DOHH2 (cell line): ENCODE results near the gene STON2.

ENCODE experiments used
- H3F3A ChIP-seq: fragments of 200-600 bp; sonication (generic), shearing (Covaris generic); 2 replicates; pipeline ENCODE4 v1.6.0; 2016; ENCODE audit warnings: antibody characterized with exemption, mild to moderate bottlenecking; ENCODE audit not compliant: control insufficient read depth, insufficient read depth
- H3K27ac ChIP-seq: fragments of 200-600 bp; sonication (generic); 2 replicates; pipeline ENCODE4 v1.5.1; 2014; ENCODE audit warnings: low read depth, mild to moderate bottlenecking, low read length, moderate library complexity
- H3K27me3 ChIP-seq: fragments of 200-600 bp; sonication (generic); 2 replicates; pipeline ENCODE4 v1.6.1; 2014; ENCODE audit warnings: mild to moderate bottlenecking, low read length, mixed read lengths; ENCODE audit not compliant: control insufficient read depth
- H3K36me3 ChIP-seq: fragments of 200-600 bp; sonication (generic); 2 replicates; pipeline ENCODE4 v1.6.1; 2014; ENCODE audit warnings: mild to moderate bottlenecking, low read length, moderate library complexity, mixed read lengths; ENCODE audit not compliant: control insufficient read depth
- H3K4me1 ChIP-seq: fragments of 200-600 bp; sonication (generic); 2 replicates; pipeline ENCODE4 v1.6.1; 2014; ENCODE audit warnings: mild to moderate bottlenecking, low read length, mixed read lengths; ENCODE audit not compliant: control insufficient read depth
- H3K4me2 ChIP-seq: fragments of 200-600 bp; sonication (generic); 2 replicates; pipeline ENCODE4 v1.6.0; 2014; ENCODE audit warnings: mild to moderate bottlenecking, low read length, moderate library complexity
- H3K4me3 ChIP-seq: fragments of 200-600 bp; sonication (generic); 2 replicates; pipeline ENCODE4 v1.5.1; 2014; ENCODE audit warnings: mild to moderate bottlenecking, low read length, mixed read lengths
- H3K79me2 ChIP-seq: fragments of 200-600 bp; sonication (generic); 2 replicates; pipeline ENCODE4 v1.6.1; 2014; ENCODE audit warnings: mild to moderate bottlenecking, low read length, mixed read lengths; ENCODE audit not compliant: control insufficient read depth
- H3K9me2 ChIP-seq: fragments of 200-600 bp; sonication (generic); replicated peaks from 2 replicates; pipeline ENCODE4 v1.6.1; 2014; ENCODE audit warnings: mild to moderate bottlenecking, low read length, mixed read lengths; ENCODE audit not compliant: control insufficient read depth
- H3K9me3 ChIP-seq: fragments of 200-600 bp; sonication (generic); 2 replicates; pipeline ENCODE4 v1.6.1; 2014; ENCODE audit warnings: antibody characterized with exemption, low read length, mixed read lengths; ENCODE audit not compliant: control insufficient read depth, insufficient read depth
- H4K20me1 ChIP-seq: fragments of 200-600 bp; sonication (generic); 2 replicates; pipeline ENCODE4 v1.6.0; 2014; ENCODE audit warnings: low read depth, mild to moderate bottlenecking, antibody characterized with exemption, low read length, moderate library complexity; ENCODE audit not compliant: control insufficient read depth, insufficient read depth
- CTCF ChIP-seq: fragments of 200-600 bp; sonication (generic); IDR thresholded peaks from one replicate; pipeline ENCODE4 v1.5.1; 2014; ENCODE audit warnings: antibody characterized with exemption, mild to moderate bottlenecking, low read depth, low read length; ENCODE audit not compliant: poor library complexity, severe bottlenecking
- EZH2phosphoT487 ChIP-seq: fragments of 200-600 bp; sonication (generic); IDR thresholded peaks from 2 replicates; pipeline ENCODE4 v1.6.1; 2017; ENCODE audit warnings: borderline replicate concordance, mild to moderate bottlenecking, antibody characterized with exemption, low read length, moderate library complexity, mixed read lengths

STON2 gene

GRCh38 chr14:81268016-81268416 is 132.1 kb downstream of the STON2 start:
- H3K9me3 ChIP-seq, result no peaks in the 10 kb centered on the region
- no peak overlapping the region for H3K27ac ChIP-seq
- H3F3A ChIP-seq, result no peaks in the 10 kb centered on the region
- no peaks in the 10 kb centered on the region for H4K20me1 ChIP-seq
- H3K4me3 ChIP-seq, result no peak overlapping the region
- no peak overlapping the region for H3K4me2 ChIP-seq
- H3K9me2 ChIP-seq, result no peaks in the 10 kb centered on the region
- no peaks in the 10 kb centered on the region for H3K79me2 ChIP-seq
- H3K36me3 ChIP-seq, result no peaks in the 10 kb centered on the region
- H3K27me3 ChIP-seq, result peaks cover 25% of the 10 kb centered on the region
- TF ChIP-seq CTCF (no peak), EZH2phosphoT487 (no peak)
- peaks cover 3% of the 10 kb centered on the region; the same call in 1 of the 2 replicates for H3K4me1 ChIP-seq

- Histone ChIP-seq H3K27ac (no peak overlapping the region), H3K79me2 (no peaks in the 10 kb centered on the region), H3K9me3 (no peaks in the 10 kb centered on the region), H3F3A (no peaks in the 10 kb centered on the region), H3K36me3 (no peaks in the 10 kb centered on the region), H3K9me2 (no peaks in the 10 kb centered on the region), H3K4me2 (no peak overlapping the region), H4K20me1 (no peaks in the 10 kb centered on the region), H3K4me3 (no peak overlapping the region), H3K27me3 (peaks cover 25% of the 10 kb centered on the region), H3K4me1 (peaks cover 3% of the 10 kb centered on the region; the same call in 1 of the 2 replicates)
- TF ChIP-seq CTCF (no peak), EZH2phosphoT487 (no peak)
Observed at GRCh38 chr14:81265636-81266169, 134.4 kb downstream of the STON2 start.

- Histone ChIP-seq H3K4me1 (peaks cover 3% of the 10 kb centered on the region; the same call in 1 of the 2 replicates), H3K27ac (no peak overlapping the region), H3K79me2 (no peaks in the 10 kb centered on the region), H4K20me1 (no peaks in the 10 kb centered on the region), H3K4me2 (no peak overlapping the region), H3K27me3 (peaks cover 22% of the 10 kb centered on the region), H3K9me3 (no peaks in the 10 kb centered on the region), H3F3A (no peaks in the 10 kb centered on the region), H3K9me2 (no peaks in the 10 kb centered on the region), H3K36me3 (no peaks in the 10 kb centered on the region), H3K4me3 (no peak overlapping the region)
- TF ChIP-seq EZH2phosphoT487 (no peak), CTCF (no peak)
Observed at GRCh38 chr14:81264671-81265070, 135.5 kb downstream of the STON2 start.
